ENCODE data around the gene ATP7B. TPM values are rescaled to one million over a fixed set of nuclear protein-coding genes. Genes with fewer than 3 reads are reported as not detected.
A peak's percentile ranks its signal among the peaks of the same experiment; 100 is the strongest.
"Not testable (repeated sequence)": the region's sequence is repeated elsewhere in the genome, so short reads cannot be mapped to it uniquely, and the experiment has no call there.

The ATP7B gene
- total RNA-seq, 1 donor from 2014 or later: 59.4 TPM

DNA sequence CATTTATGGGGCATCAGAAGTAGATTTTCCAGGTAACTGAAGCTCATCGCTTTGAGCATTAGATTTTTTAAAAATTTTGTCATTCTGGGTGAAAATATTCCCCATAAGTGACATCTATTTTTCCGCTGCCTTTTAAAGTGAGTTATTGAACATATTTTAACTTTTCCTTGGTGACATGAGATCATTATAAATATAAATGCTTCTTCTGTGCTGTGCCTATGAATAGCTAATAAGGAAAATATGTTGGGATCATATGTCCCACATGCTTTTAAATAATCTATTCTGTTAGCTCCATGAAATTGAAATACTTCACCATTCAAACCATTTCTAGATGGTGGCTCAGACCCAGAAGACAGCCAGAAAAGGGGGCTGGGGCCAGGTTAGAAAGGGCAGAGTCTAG is 14.1 kb downstream of the ATP7B start:
- H3K36me3 Mint-ChIP-seq (ENCODE audit: insufficient read depth): no peaks in the 10 kb centered on the region
- H3K4me3 Mint-ChIP-seq (ENCODE audit: low read depth): no peak overlapping the region
- DNase-seq (ENCODE audit: low spot score, unreplicated experiment): no peak
- TF ChIP-seq, protein P1, sequence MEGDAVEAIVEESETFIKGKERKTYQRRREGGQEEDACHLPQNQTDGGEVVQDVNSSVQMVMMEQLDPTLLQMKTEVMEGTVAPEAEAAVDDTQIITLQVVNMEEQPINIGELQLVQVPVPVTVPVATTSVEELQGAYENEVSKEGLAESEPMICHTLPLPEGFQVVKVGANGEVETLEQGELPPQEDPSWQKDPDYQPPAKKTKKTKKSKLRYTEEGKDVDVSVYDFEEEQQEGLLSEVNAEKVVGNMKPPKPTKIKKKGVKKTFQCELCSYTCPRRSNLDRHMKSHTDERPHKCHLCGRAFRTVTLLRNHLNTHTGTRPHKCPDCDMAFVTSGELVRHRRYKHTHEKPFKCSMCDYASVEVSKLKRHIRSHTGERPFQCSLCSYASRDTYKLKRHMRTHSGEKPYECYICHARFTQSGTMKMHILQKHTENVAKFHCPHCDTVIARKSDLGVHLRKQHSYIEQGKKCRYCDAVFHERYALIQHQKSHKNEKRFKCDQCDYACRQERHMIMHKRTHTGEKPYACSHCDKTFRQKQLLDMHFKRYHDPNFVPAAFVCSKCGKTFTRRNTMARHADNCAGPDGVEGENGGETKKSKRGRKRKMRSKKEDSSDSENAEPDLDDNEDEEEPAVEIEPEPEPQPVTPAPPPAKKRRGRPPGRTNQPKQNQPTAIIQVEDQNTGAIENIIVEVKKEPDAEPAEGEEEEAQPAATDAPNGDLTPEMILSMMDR (IDR thresholded peaks at IDR 0.05; ENCODE audit: unreplicated experiment): no peak
- H3K9me3 Mint-ChIP-seq (ENCODE audit: low read depth): no peaks in the 10 kb centered on the region
- peaks cover 75% of the 10 kb centered on the region for H3K4me1 Mint-ChIP-seq (ENCODE audit: low read depth)
- peak overlapping the region; percentile 88 for H3K27ac Mint-ChIP-seq
- no peaks in the 10 kb centered on the region for H3K27me3 Mint-ChIP-seq

DNA sequence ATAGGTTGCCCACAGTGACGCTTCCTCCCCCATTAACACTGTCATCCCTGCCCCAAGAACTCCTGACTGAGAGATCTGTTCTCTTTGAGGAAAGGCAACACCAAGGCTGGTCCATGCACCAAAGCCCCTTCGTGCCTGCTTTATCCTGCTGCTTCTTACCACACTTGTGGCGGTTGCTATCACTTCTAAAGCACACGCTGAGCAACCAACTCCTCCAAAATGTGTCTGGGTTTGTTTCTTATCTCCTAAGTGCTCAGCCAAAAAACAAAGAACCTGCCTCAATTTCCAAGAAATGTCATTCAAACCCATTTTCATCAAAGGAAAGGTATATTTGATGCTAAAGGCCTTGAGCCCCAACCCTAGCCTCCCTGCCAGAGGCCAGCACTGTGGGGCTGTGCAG is 14.6 kb downstream of the ATP7B start:
- Mint-ChIP-seq H3K4me3 (ENCODE audit: low read depth) (no peak overlapping the region), H3K9me3 (ENCODE audit: low read depth) (no peaks in the 10 kb centered on the region), H3K27ac (peak overlapping the region; percentile 88), H3K27me3 (no peaks in the 10 kb centered on the region), H3K36me3 (ENCODE audit: insufficient read depth) (no peaks in the 10 kb centered on the region), H3K4me1 (ENCODE audit: low read depth) (peaks cover 72% of the 10 kb centered on the region)
- no peak for DNase-seq (ENCODE audit: low spot score, unreplicated experiment)
- TF ChIP-seq, protein P1 (IDR thresholded peaks at IDR 0.05; ENCODE audit: unreplicated experiment): no peak

DNA sequence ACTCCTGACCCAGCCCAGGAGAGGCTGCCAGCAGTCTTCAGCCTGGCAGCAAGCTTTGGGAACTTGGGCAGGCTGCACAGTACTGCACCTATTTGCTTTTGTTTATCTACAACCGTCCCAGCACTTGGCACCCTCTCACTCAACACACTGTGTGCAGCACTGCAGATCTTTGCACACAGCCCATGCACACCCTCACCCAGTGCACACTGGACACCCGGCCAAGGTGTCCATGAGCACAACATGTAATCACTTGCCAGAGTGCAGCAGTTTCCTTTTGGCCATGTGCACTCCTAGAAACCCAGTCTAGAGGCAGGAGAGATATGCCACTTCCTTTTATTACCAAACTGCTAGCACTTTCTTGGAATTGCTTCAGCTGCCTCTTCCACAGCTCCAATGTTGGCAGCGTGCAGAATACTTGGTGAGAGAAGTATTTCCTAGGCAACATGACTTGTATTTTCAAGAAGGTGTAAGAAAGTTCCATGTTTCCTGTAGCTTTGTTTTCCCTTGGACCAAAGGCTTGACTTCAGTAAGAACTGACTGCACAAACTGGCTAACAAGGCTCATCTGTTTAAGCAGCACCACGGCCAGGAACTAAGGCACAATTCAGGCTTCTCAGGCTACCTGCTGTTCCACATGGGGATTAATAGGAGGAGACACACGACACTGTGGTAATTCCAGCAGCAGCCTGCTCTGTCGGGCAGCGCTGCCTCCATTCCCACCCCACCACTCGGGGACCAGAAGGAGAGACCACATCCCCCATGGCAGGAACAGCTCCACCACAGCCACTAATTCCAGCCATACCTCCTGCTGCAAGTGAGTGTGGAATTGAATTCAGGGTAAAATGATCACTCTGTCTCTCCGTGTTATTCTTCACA is 15.3 kb downstream of the ATP7B start:
- DNase-seq (ENCODE audit: low spot score, unreplicated experiment): no peak
- Mint-ChIP-seq H3K4me1 (ENCODE audit: low read depth) (peaks cover 67% of the 10 kb centered on the region), H3K27me3 (no peaks in the 10 kb centered on the region), H3K36me3 (ENCODE audit: insufficient read depth) (peaks cover 2% of the 10 kb centered on the region), H3K9me3 (ENCODE audit: low read depth) (no peaks in the 10 kb centered on the region), H3K4me3 (ENCODE audit: low read depth) (no peak overlapping the region), H3K27ac (peak overlapping the region; percentile 63)
- TF ChIP-seq, protein P1 (IDR thresholded peaks at IDR 0.05; ENCODE audit: unreplicated experiment): no peak

DNA sequence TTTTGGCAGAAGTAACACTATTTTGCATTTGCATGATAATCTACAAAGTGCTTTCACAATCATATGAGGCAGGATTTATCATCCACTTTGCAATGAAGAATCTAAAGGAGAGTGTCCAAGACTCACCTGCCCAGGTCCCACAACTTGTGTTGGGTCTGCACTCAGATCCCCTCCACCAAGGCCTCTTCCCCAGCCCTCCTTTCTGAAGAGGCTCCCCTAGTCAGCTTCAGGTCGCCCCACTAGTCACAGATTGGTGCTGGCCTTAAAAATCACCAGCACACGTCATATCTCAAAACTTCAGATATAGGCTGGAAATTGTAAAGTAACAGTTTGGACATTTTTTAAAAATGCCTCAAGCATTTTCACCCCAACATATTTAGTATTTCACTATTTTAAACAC is 17.5 kb downstream of the ATP7B start:
- Mint-ChIP-seq H3K27me3 (no peaks in the 10 kb centered on the region), H3K9me3 (ENCODE audit: low read depth) (no peaks in the 10 kb centered on the region), H3K36me3 (ENCODE audit: insufficient read depth) (peaks cover 2% of the 10 kb centered on the region), H3K4me1 (ENCODE audit: low read depth) (peaks cover 50% of the 10 kb centered on the region), H3K4me3 (ENCODE audit: low read depth) (no peak overlapping the region), H3K27ac (no peak overlapping the region)
- DNase-seq (ENCODE audit: low spot score, unreplicated experiment): no peak
- TF ChIP-seq, protein P1 (IDR thresholded peaks at IDR 0.05; ENCODE audit: unreplicated experiment): no peak

DNA sequence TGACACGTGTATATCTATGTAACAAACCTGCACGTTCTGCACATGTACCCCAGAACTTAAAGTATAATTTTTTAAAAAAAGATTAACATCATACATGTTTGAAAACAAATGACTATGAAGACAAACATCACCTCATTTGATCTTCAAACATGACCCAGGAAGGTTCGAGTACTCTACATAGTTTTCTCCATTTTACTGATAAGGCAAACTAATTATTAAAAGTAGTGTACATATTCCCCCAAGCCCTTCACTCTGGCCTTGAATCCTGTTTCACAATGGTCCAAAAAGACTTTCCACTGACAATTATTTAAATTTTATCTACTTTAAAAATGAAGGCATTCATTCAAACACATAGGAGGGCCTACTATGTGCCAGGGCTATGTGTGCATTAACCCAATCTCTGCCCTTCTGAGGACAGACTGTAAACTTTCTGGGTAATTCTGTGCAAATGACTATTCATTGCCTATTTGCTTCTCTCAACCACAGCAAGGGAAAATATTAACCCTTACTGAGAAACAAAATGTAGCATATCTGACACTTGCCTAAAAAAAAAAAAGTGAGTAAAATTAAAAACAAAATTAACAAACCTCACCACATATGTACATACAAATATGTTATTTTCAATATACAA is 22.1 kb downstream of the ATP7B start:
- Mint-ChIP-seq H3K9me3 (ENCODE audit: low read depth) (peaks cover 31% of the 10 kb centered on the region), H3K4me3 (ENCODE audit: low read depth) (no peak overlapping the region), H3K4me1 (ENCODE audit: low read depth) (peaks cover 16% of the 10 kb centered on the region), H3K27ac (no peak overlapping the region), H3K27me3 (no peaks in the 10 kb centered on the region), H3K36me3 (ENCODE audit: insufficient read depth) (peaks cover 24% of the 10 kb centered on the region)
- TF ChIP-seq, protein P1 (IDR thresholded peaks at IDR 0.05; ENCODE audit: unreplicated experiment): no peak
- no peak for DNase-seq (ENCODE audit: low spot score, unreplicated experiment)

DNA sequence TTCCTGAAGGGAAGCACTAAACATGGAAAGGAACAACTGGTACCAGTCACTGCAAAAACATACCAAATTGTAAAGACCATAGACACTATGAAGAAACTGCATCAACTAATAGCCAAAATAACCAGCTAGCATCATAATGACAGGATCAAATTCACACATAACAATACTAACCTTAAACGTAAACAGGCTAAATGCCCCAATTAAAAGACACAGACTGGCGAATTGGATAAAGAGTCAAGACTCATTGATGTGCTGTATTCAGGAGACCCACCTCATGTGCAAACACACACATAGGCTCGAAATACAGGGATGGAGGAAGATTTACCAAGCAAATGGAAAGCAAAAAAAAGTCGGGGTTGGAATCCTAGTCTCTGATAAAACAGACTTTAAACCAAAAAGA is 26.3 kb downstream of the ATP7B start:
- H3K4me3 Mint-ChIP-seq (ENCODE audit: low read depth); H3K27me3 Mint-ChIP-seq; H3K27ac Mint-ChIP-seq; DNase-seq (ENCODE audit: low spot score, unreplicated experiment): not testable (repeated sequence)
- Mint-ChIP-seq H3K36me3 (ENCODE audit: insufficient read depth) (peaks cover 25% of the 10 kb centered on the region), H3K9me3 (ENCODE audit: low read depth) (peaks cover 31% of the 10 kb centered on the region), H3K4me1 (ENCODE audit: low read depth) (peaks cover 22% of the 10 kb centered on the region)

DNA sequence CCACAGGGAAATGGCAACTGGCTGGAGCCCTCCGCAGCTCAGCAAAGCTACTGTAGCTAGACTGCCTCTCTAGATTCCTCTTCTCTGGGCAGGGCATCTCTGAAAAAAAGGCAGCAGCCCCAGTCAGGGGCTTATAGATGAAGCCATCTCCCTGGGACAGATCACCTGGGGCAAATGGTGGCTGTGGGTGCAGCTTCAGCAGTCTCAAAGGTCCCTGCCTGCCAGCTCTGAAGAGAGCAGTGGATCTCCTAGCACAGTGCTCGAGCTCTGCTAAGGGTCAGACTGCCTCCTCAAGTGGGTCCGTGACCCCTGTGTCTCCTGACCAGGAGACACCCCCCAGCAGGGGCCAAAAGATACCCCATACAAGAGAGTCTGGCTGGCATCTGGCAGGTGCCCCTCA is 28.0 kb downstream of the ATP7B start:
- not testable (repeated sequence) for H3K27me3 Mint-ChIP-seq; DNase-seq (ENCODE audit: low spot score, unreplicated experiment); H3K4me3 Mint-ChIP-seq (ENCODE audit: low read depth)
- peaks cover 31% of the 10 kb centered on the region for H3K9me3 Mint-ChIP-seq (ENCODE audit: low read depth)
- peaks cover 25% of the 10 kb centered on the region for H3K36me3 Mint-ChIP-seq (ENCODE audit: insufficient read depth)
- peak overlapping the region; percentile 47 for H3K27ac Mint-ChIP-seq
- H3K4me1 Mint-ChIP-seq (ENCODE audit: low read depth): peaks cover 27% of the 10 kb centered on the region
